HG03354 (cell line): Measurements from ENCODE around the gene DKKL1.

Experiments
- ATAC-seq: cut with Tn5 transposase; IDR thresholded peaks from one replicate; pipeline ENCODE4 v1.9.1; 2021; ENCODE audit warnings: mild to moderate bottlenecking; ENCODE audit not compliant: unreplicated experiment, poor library complexity, severe bottlenecking

DKKL1 gene

DNA sequence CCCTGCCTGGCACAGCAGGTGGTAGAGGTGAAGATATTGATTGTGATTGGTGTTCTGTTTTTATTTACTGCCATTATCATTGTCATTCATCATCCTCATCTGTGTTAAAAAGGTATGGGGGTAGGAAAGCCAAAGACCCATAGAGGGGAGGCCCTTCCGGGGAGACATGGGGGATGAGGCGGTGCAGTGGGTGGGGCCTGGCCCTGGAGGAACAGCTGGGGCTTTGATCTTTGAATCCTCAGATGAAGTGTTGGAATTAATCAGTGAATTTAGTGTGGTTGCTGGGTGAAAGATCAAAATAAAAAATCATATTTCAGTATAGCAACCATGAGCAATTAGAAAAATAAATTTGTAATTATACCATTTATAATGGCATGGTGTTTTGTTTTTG, 52.1 kb downstream of the DKKL1 start:
- no peak for ATAC-seq

DNA sequence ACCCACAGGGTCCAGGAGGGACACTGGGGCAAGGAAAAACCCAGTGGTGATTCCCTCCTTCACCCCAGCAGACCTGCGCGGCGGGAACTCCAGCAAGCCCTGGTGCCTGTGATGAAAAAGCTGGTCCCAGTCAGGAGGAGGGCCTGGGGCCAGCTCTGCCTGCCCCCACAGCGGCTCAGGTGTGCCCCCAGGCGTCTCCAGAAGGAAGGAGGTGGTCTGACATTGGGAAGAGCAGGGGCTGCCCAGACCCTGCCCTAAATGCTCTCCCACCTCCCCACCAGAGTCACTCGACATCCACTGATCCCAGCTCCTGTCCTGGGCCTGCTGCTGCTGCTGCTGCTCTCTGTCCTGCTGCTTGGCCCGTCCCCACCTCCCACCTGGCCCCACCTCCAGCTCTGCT, 53.4 kb downstream of the DKKL1 start:
- no peak for ATAC-seq

DNA sequence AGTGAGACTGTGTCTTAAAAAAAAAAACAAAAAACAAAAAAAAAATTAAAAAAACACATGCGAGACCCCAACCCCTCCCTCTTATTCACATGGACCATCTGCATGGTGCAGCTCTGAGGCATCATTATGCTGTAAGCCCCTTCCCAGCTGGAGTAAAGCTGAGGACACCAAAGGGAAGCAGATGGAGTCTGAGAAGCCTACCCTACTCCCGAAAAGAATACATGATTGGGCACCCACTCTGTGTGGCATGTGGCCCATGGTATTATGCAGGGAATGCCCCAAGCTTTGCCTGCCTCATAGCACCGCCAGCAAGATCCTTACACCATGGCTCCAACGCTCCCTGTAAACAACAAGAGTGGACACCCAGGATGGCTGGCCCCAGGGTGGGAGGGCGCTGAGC, 54.8 kb downstream of the DKKL1 start:
- no peak for ATAC-seq

GRCh38 chr19:49419173-49419572, 55.5 kb downstream of the DKKL1 start:
- ATAC-seq: no peak

DNA sequence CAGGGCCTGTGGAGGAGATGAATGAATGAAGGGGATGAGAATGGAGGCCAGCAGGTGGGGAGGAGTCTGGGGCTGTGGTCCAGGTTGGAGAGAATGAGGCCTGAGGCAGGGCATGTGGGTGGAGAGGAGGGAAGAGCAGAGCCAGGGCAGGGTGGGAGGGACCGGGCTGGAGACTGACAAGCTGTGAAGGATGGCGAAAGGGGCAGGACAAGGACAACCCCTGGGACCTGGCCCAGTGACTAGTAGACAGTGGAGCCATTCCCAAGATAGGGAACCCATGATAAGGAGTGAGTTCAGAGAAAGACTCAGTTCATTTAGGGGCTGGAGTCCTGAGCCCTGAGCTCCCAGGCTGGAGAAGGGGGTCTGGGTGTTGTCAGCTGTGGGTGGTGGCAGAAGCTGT, 56.5 kb downstream of the DKKL1 start:
- no peak for ATAC-seq

DNA sequence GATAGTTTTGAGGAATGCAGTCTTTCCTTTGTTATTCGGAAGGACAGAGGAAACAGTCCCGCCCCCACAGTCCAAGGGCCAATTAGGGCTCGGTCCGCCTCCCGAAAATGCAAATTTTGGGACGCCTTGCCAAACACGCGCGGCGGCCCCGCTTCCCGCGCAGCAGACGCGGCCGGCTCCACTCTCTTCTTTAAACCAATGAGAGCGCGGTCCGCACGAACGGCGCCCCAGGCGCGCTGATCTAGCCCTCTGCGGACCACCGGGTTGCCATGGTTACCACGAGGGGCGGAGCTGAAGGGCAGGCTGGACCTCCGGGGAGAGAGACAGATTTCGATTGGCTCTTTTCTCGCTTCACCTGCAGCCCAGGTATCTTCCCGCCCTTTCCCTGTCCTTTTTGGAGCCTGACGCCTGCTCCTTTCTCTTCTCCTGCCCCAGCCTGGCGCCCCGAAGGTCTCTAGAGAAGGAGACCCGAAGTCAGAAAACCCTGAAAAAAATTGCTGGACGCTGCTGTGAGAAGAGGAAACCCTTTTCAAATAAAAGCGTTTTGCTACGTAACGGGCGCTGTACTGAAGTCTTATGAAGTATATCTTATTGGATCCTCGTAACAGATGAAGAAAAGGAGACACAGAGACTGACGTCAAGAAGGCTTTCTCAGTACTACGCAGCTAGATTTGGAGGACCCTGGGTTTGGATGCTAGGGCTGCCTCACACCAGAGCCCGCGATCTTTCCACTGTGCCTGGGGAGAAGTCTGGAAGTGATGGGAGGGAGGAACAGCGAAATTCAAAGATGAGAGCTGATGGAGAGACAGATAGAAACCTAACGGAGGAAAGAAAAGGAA, 57.6 kb downstream of the DKKL1 start:
- ATAC-seq: no peak

DNA sequence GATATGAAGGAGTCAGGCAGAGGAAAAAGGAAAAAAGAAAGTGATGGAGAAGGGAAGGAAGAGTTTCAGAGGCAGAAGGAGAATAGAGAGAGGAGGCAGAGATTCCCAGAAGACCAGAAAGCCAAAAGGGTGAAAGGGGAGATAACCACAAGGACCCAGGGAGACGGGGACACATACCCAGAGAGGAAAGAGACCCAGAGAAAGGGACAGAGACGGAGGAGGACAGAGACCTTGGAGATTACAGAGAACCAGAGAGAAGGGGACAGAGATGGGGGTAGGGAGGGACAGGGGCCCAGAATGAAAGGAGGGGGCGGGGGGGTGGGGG, 58.2 kb downstream of the DKKL1 start:
- no peak for ATAC-seq

- no peak for ATAC-seq
Measured at GRCh38 chr19:49422407-49423070, 58.9 kb downstream of the DKKL1 start.

DNA sequence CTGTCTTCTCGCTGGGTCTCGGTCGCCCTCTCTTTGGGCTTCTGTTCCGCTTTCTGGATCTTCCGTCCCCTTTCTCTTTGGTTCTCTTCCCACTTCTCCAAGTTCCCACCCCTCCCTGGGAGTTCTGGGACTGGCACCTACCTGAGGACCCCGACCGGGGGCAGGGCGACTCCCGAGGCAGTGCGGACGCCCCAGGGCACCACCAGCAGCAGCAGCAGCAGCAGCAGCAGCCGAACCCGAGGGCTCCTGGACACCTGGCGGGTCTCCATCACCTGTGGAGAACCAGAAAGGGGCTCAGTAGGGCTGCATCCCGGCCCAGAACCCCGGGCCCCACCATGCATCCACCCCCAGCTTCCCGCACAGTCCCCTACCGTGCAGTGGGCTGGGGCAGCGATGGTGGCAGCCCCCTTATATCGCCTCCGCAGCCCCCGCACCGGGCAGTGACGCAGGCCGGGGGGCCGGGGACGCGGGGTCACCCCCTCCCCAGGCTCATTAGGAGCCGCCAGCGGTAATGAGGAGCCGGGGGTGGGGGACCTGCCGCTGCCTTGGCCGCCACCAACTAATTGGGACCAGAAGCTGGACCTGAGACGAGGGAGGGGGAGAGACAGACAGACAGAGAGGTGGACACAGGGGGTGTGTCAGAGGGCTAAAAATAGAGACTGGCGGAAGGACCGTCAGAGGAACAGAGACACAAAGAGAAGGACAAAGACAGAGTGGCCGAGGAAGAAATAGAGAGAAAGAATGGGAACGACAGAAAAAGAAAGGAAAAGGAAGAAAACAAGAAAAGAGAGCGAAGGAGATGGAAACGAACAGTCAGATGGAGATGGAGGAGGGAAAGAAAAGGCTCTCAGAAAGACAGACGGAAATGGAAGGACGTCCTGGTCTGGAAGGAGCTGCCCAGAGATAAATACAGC, 59.7 kb downstream of the DKKL1 start, which contains the start of gene PTH2:
TSS of gene PTH2 (minus strand) at position 371 of the 914 bp plus-strand sequence. CDS start at position 269, 102 bp downstream.
- no peak for ATAC-seq

DNA sequence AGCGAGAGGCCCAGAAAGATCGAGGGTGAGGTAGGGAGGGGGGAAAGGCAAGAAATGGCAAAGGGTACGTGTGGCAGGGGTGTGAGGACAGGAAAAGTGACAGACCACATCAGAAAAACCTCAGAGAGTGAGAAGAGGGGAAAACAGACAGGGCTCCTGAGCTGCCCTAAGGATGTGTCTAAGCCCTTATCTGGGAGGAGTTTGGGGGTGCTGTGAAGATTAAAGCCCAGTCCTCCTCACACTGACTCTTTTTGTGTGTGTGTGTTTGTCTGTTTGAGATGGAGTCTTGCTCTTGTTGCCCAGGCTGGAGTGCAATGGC, 60.3 kb downstream of the DKKL1 start:
- ATAC-seq: no peak
